HG02759 (cell line): ENCODE results near the gene ESR1.

Experiments
- ATAC-seq: cut with Tn5 transposase; IDR thresholded peaks from one replicate; pipeline ENCODE4 v1.9.1; 2021; ENCODE audit warnings: mild to moderate bottlenecking, moderate library complexity; ENCODE audit not compliant: unreplicated experiment

The ESR1 gene

GRCh38 chr6:152167641-152168603 is 360.4 kb downstream of the ESR1 start:
- ATAC-seq = no peak

DNA sequence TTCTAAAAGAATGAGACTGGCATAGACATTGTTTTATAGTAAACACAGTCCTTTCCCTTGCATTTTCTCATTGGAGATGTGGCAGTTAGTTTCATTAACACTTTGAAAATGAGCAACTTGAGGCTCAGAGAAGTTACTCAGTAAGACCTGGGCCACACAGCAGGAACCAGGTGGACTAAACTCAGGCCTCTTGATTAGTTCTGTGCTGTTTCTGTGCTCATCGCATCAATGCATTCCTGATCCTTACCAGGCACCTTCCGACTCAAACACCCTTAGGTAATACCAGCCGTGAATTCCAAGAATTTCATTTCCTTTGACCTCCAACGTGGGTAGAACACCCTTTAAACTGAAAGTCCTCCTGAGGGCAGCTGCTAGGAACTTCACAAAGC is 362.8 kb downstream of the ESR1 start:
- no peak for ATAC-seq

GRCh38 chr6:152170702-152171667 is 363.5 kb downstream of the ESR1 start:
- peak; percentile 96 for ATAC-seq

DNA sequence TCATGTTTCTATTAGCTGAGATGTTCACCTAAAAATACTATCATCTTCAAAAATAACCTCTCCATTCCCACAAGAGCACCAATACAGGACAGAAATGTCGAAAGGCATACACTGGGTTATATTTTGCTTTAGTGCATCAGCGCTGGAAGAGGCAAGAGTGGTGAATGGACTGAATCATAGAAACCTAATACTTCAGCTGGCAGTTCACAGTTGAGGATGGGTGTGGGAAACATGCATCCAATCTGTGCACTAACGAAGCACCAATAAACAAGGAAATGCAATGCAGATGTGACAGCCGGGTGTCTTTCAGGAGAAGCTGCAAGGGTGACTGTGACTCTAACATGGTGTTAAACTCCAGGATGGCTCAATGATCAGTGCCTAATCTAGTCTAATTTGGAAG is 365.8 kb downstream of the ESR1 start:
- no peak for ATAC-seq

DNA sequence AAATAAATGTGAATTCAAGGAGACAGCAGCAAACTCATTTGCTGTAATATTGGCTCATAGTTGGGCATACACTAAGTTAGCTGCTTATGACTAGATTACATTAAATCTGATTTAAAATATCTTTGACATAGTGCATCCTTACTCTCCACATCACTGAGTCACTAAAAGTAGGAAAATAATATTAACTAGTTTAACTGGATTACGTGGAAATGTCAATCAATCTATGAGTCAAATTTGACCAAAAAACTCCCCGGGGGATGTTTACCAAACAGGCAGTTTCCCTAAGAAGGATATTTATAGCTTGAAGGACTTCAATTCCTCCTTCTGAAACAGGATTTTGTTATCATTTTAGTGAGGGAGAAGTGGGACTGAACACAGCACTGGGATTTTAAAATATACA is 366.5 kb downstream of the ESR1 start:
- no peak for ATAC-seq

- no peak for ATAC-seq
Measured at GRCh38 chr6:152176268-152176667, 368.8 kb downstream of the ESR1 start.
